Measurements from ENCODE around the gene PLEKHM3.

The PLEKHM3 gene

DNA sequence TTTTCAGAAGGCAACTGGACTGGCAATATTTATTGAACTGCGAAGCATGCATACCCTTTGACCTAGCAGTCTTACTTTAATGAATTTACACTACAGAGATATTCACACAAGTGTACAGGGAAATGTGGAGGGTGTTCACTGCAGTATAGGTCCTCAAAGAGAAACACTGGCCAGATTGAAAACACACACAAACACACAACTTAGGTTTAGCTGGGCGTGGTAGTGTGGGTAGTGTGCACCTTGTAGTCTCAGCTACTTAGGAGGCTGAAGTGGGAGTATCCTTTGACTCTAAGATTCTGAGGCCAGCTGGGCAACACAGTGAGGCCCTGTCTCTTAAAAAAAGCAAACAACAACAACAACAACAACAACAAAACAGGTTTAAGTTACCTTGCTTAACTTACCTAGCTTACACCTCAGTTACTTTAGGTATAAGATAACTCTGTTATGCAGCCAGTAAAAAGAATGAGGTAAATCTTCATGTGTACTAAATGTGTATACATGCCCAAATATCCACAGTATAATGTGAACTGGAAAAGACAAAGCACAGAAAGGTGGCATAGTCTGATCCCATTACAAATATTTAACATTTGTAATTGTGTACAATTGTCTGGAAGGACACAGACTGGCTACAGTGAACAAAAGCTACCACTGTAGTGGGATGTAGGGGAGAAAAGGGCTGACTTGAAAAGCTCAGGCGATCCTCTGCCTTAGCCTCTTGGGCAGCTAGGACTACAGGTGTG is 149.7 kb downstream of the PLEKHM3 start:
- intact Hi-C loops (cut with DNase I; ENCODE audit: low total_unique reads), result no loop called here
- Histone ChIP-seq H3K4me3 (no peak overlapping the region), H3K36me3 (no peaks in the 10 kb centered on the region), H3K9me3 (no peaks in the 10 kb centered on the region), H3K27ac (no peak overlapping the region), H3K4me1 (peaks cover 0 to 39% (median 11%) of the 10 kb centered on the region in 4 donors), H3K27me3 (no peaks in the 10 kb centered on the region)
- TF ChIP-seq, protein P1, sequence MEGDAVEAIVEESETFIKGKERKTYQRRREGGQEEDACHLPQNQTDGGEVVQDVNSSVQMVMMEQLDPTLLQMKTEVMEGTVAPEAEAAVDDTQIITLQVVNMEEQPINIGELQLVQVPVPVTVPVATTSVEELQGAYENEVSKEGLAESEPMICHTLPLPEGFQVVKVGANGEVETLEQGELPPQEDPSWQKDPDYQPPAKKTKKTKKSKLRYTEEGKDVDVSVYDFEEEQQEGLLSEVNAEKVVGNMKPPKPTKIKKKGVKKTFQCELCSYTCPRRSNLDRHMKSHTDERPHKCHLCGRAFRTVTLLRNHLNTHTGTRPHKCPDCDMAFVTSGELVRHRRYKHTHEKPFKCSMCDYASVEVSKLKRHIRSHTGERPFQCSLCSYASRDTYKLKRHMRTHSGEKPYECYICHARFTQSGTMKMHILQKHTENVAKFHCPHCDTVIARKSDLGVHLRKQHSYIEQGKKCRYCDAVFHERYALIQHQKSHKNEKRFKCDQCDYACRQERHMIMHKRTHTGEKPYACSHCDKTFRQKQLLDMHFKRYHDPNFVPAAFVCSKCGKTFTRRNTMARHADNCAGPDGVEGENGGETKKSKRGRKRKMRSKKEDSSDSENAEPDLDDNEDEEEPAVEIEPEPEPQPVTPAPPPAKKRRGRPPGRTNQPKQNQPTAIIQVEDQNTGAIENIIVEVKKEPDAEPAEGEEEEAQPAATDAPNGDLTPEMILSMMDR (IDR thresholded peaks at IDR 0.05), result no peak
- DNase-seq, result no peak

DNA sequence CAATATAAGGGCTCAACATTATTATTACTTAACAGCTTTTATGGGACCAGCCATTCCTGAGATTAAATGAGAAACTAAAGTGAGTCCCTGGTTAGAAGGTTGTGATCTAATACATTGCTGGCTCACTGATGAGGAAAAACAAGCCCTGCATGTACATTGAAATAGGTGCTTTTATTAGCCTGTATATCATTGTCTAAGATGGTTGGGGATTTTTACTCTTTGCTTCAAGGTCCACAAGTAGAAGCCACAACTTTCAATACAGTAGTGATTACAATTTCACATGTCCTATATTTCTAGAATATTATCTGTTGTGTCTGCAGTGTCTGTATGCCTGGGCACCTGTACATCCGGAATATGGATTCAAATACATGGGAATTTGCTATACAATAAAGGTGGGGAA is 151.5 kb downstream of the PLEKHM3 start:
- intact Hi-C loops (cut with DNase I; ENCODE audit: low total_unique reads), result no loop called here
- TF ChIP-seq, protein P1 (IDR thresholded peaks at IDR 0.05), result no peak
- H3K27ac ChIP-seq, result no peak overlapping the region
- no peaks in the 10 kb centered on the region for H3K36me3 ChIP-seq
- H3K27me3 ChIP-seq, result no peaks in the 10 kb centered on the region
- no peak overlapping the region for H3K4me3 ChIP-seq
- H3K4me1 ChIP-seq, result peaks cover 0 to 31% (median 5%) of the 10 kb centered on the region in 4 donors
- H3K9me3 ChIP-seq, result no peaks in the 10 kb centered on the region
- no peak for DNase-seq

DNA sequence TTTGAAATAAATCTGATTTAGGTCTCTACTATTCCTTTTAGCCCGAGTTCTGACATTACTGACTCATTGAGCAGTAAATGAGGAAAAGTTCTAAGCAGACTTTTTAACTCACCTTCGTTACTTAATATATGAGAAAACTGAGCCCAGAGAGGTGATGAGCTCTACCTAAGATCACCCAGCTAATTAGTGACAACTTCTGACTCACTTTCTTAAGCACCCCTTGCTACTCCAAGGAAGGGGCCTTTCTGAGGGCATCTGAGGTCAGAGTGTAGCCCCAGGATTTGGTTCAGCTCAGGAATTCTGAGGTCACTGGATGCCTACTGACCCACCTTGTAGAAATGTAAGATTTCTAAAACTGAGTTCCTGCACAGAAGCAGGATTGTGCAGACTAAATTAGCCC is 153.4 kb downstream of the PLEKHM3 start:
- Histone ChIP-seq H3K27me3 (no peaks in the 10 kb centered on the region), H3K4me3 (no peak overlapping the region), H3K9me3 (no peaks in the 10 kb centered on the region), H3K27ac (no peak overlapping the region), H3K4me1 (peaks cover 0 to 18% (median 4%) of the 10 kb centered on the region in 4 donors), H3K36me3 (no peaks in the 10 kb centered on the region)
- no peak for DNase-seq
- TF ChIP-seq, protein P1 (IDR thresholded peaks at IDR 0.05), result no peak
- intact Hi-C loops (cut with DNase I; ENCODE audit: low total_unique reads), result no loop called here

DNA sequence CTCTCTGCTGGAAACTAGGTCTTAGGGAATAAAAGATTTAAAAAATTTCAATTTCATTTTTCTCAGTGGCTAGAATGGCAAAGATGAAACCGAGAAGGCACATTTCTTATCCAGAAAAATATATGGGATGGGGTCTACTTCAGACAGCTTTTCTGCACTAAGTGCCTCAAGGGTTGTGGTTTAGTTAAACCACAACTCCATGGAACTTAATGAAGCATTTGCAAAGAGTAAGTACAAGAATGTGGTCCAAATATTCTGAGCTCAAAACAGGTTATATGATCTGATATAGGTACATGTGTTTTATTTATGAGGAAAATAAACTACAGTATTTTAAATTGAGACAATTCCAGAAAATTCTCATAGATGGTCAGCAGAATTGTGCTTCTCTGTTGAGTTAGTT is 153.8 kb downstream of the PLEKHM3 start:
- Histone ChIP-seq H3K27me3 (no peaks in the 10 kb centered on the region), H3K36me3 (no peaks in the 10 kb centered on the region), H3K4me1 (peaks cover 0 to 16% (median 2%) of the 10 kb centered on the region in 4 donors), H3K9me3 (no peaks in the 10 kb centered on the region), H3K4me3 (no peak overlapping the region), H3K27ac (no peak overlapping the region)
- intact Hi-C loops (cut with DNase I; ENCODE audit: low total_unique reads), result no loop called here
- DNase-seq, result no peak
- TF ChIP-seq, protein P1 (IDR thresholded peaks at IDR 0.05), result no peak

DNA sequence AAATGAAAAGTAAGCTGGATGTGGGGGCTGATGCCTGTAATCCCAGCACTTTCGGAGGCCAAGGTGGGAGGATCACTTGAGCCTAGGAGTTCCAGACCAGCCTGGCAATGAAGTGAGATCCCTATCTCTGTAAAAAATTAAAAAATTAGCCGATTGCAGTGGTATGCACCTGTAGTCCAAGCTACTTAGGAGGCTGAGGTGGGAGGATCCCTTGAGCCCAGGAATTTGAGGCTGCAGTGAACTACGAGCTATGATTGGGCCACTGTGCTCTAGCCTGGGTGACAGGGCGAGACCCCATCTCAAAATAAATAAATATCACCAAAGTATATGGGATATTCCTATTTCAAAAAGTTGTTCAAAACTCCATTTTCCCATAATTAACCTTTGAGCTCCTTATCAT is 154.5 kb downstream of the PLEKHM3 start:
- Histone ChIP-seq H3K27ac (no peak overlapping the region), H3K36me3 (no peaks in the 10 kb centered on the region), H3K27me3 (no peaks in the 10 kb centered on the region), H3K9me3 (no peaks in the 10 kb centered on the region), H3K4me3 (no peak overlapping the region), H3K4me1 (peaks cover 0 to 15% (median under 1%) of the 10 kb centered on the region in 4 donors)
- TF ChIP-seq, protein P1 (IDR thresholded peaks at IDR 0.05), result no peak
- intact Hi-C loops (cut with DNase I; ENCODE audit: low total_unique reads), result no loop called here
- no peak for DNase-seq

Measured in tibial artery (tissue), 4 donors.